GM23338 (cell line): Measurements from ENCODE around the gene CTNNA3. TPM values are rescaled to one million over a fixed set of nuclear protein-coding genes. Genes with fewer than 3 reads are reported as not detected.

Source experiments
- ATAC-seq: fragments of 200-7000 bp; cut with Tn5 transposase; 3 replicates; pipeline ENCODE4 v1.9.1; 2020
- DNase-seq: peaks from one replicate; pipeline ENCODE4 v3.0.0-alpha.2; 2015; ENCODE audit warnings: low spot score
- H2AFZ ChIP-seq: fragments of 200-600 bp; sonication (generic); 2 replicates; pipeline ENCODE4 v1.8.0; 2016; ENCODE audit warnings: antibody characterized with exemption, mild to moderate bottlenecking, moderate library complexity
- H3F3A ChIP-seq: fragments of 200-600 bp; sonication (generic); replicated peaks from 2 replicates; pipeline ENCODE4 v1.8.0; 2017; ENCODE audit warnings: antibody characterized with exemption, mixed run types, low read depth
- H3K27ac ChIP-seq: fragments of 200-600 bp; sonication (generic); 2 replicates; pipeline ENCODE4 v1.6.1; 2016; ENCODE audit warnings: low read depth
- H3K27me3 ChIP-seq: fragments of 200-600 bp; sonication (generic); 2 replicates; pipeline ENCODE4 v1.8.0; 2016; ENCODE audit warnings: mild to moderate bottlenecking, mixed run types, moderate library complexity; ENCODE audit not compliant: insufficient read depth
- H3K36me3 ChIP-seq: fragments of 200-600 bp; sonication (generic); 2 replicates; pipeline ENCODE4 v1.8.0; 2016; ENCODE audit warnings: mild to moderate bottlenecking; ENCODE audit not compliant: insufficient read depth
- H3K4me1 ChIP-seq: fragments of 200-600 bp; sonication (generic); 2 replicates; pipeline ENCODE4 v1.8.0; 2016; ENCODE audit warnings: mild to moderate bottlenecking, moderate library complexity; ENCODE audit not compliant: insufficient read depth
- H3K4me2 ChIP-seq: fragments of 200-600 bp; sonication (generic); 2 replicates; pipeline ENCODE4 v1.7.1; 2017; ENCODE audit warnings: mixed run types
- H3K4me3 ChIP-seq: fragments of 200-600 bp; sonication (generic); 2 replicates; pipeline ENCODE4 v1.6.1; 2016; ENCODE audit warnings: mixed run types
- H3K79me2 ChIP-seq: fragments of 200-600 bp; sonication (generic); replicated peaks from 2 replicates; pipeline ENCODE4 v1.8.0; 2017; ENCODE audit warnings: mild to moderate bottlenecking; ENCODE audit not compliant: insufficient read depth
- H3K9me2 ChIP-seq: fragments of 200-600 bp; sonication (generic); 2 replicates; pipeline ENCODE4 v1.8.0; 2017; ENCODE audit not compliant: insufficient read depth
- H4K20me1 ChIP-seq: fragments of 200-600 bp; sonication (generic); replicated peaks from 2 replicates; pipeline ENCODE4 v1.8.0; 2017; ENCODE audit warnings: mild to moderate bottlenecking; ENCODE audit not compliant: insufficient read depth
- H3K27ac Mint-ChIP-seq: 2 replicates; pipeline ENCODE4 v1.8.0; 2020; ENCODE audit warnings: inconsistent platforms, mild to moderate bottlenecking, moderate library complexity, mixed read lengths
- H3K27me3 Mint-ChIP-seq: 3 replicates; pipeline ENCODE4 v1.8.0; 2022; ENCODE audit warnings: low read depth, mild to moderate bottlenecking, moderate library complexity, mixed read lengths, inconsistent platforms; ENCODE audit not compliant: insufficient read depth, poor library complexity
- H3K36me3 Mint-ChIP-seq: 3 replicates; pipeline ENCODE4 v1.8.0; 2021; ENCODE audit warnings: low read depth, mild to moderate bottlenecking, inconsistent platforms, moderate library complexity, mixed read lengths
- H3K4me1 Mint-ChIP-seq: 3 replicates; pipeline ENCODE4 v1.8.0; 2020; ENCODE audit warnings: mild to moderate bottlenecking, inconsistent platforms, mixed read lengths
- H3K4me3 Mint-ChIP-seq: 3 replicates; pipeline ENCODE4 v1.8.0; 2021; ENCODE audit warnings: moderate library complexity, mild to moderate bottlenecking, inconsistent platforms, mixed read lengths
- H3K9me3 Mint-ChIP-seq: 3 replicates; pipeline ENCODE4 v1.8.0; 2020; ENCODE audit warnings: moderate library complexity, mild to moderate bottlenecking, inconsistent platforms, mixed read lengths
- CTCF ChIP-seq, 2 experiments: fragments of 200-600 bp in 1 of 2; sonication (generic) in 1 of 2; conservative IDR thresholded peaks; 2 replicates each; pipeline versions ENCODE4 v1.5.1 to v1.6.1; 2016 to 2017; ENCODE audit warnings: antibody characterized with exemption in 2 of 2, low read depth in 2 of 2, mild to moderate bottlenecking in 2 of 2, moderate library complexity in 1 of 2
- ETS1 ChIP-seq: IDR thresholded peaks from 2 replicates; pipeline ENCODE4 v1.6.1; 2016; ENCODE audit warnings: antibody characterized with exemption
- EZH2 ChIP-seq: fragments of 200-600 bp; sonication (generic); IDR thresholded peaks from one replicate; pipeline ENCODE4 v1.8.0; 2017; ENCODE audit warnings: antibody characterized with exemption, mild to moderate bottlenecking, low read depth; ENCODE audit not compliant: unreplicated experiment
- JUNB ChIP-seq: IDR thresholded peaks from one replicate; pipeline ENCODE4 v1.6.1; 2016; ENCODE audit warnings: antibody characterized with exemption; ENCODE audit not compliant: unreplicated experiment
- ZNF462 ChIP-seq: fragments of 250-450 bp; sonication (Bioruptor Pico); IDR thresholded peaks from 2 replicates; pipeline ENCODE4 v1.5.0; 2020; ENCODE audit warnings: mild to moderate bottlenecking, moderate library complexity
- polyA plus RNA-seq: library from polyadenylated mRNA; unstranded; fragments of >200 nt; fragmentation: Nextera tagmentation; extraction: Ambion mirVana; gene quantifications from 2 replicates; pipeline ENCODE4 v1.2.1, GENCODE V29; 2016
- total RNA-seq: library from RNA; depleted of rRNA; stranded (reverse); fragments of >200 nt; shearing (Covaris generic); gene quantifications from 2 replicates; pipeline ENCODE4 v1.2.3, GENCODE V29; 2014

Gene CTNNA3
- total and polyA plus RNA-seq, 2 experiments from 2014 or later = 0.71 to 3.3 TPM

- Mint-ChIP-seq H3K27me3 (peaks cover 2% of the 10 kb centered on the region), H3K27ac (no peak overlapping the region), H3K4me3 (no peak overlapping the region), H3K36me3 (no peaks in the 10 kb centered on the region), H3K9me3 (no peaks in the 10 kb centered on the region), H3K4me1 (no peaks in the 10 kb centered on the region)
- no peaks in the 10 kb centered on the region for H3K9me2 ChIP-seq
- no peaks in the 10 kb centered on the region for H4K20me1 ChIP-seq
- H3K4me2 ChIP-seq = no peak overlapping the region
- no peaks in the 10 kb centered on the region for H3K79me2 ChIP-seq
- H3K27me3 ChIP-seq = no peaks in the 10 kb centered on the region
- no peak overlapping the region for H3K27ac ChIP-seq
- ATAC-seq (no peak), DNase-seq (no peak)
- no peak overlapping the region for H3K4me3 ChIP-seq
- H3K4me1 ChIP-seq = no peaks in the 10 kb centered on the region
- no peaks in the 10 kb centered on the region for H3K36me3 ChIP-seq
- TF ChIP-seq EZH2 (no peak), JUNB (no peak), ETS1 (no peak), CTCF (conservative IDR thresholded peaks at IDR 0.05; ENCODE audit: low read depth in 2 of 2) (no peak), ZNF462 (no peak)
- H2AFZ ChIP-seq = peak overlapping the region; percentile 44; the same call in 1 of the 2 replicates
- no peaks in the 10 kb centered on the region for H3F3A ChIP-seq
These were observed 156.7 kb downstream of the CTNNA3 start for GRCh38 chr10:67539312-67539711.
